ACC112 (cell line): ENCODE data around the gene BCAS3.

Experiments used
- H2AFZ ChIP-seq: fragments of 200-600 bp; sonication (generic); one replicate; pipeline ENCODE4 v1.6.0; 2017; ENCODE audit warnings: antibody characterized with exemption, low read length; ENCODE audit not compliant: unreplicated experiment
- H3K27ac ChIP-seq: fragments of 200-600 bp; sonication (generic); 2 replicates; pipeline ENCODE4 v1.5.1; 2014; ENCODE audit warnings: low read depth, mild to moderate bottlenecking, antibody characterized with exemption, low read length, moderate library complexity
- H3K27me3 ChIP-seq: fragments of 200-600 bp; sonication (generic); 2 replicates; pipeline ENCODE4 v1.6.1; 2014; ENCODE audit warnings: mild to moderate bottlenecking, antibody characterized with exemption, low read length, moderate library complexity, mixed read lengths; ENCODE audit not compliant: insufficient read depth
- H3K36me3 ChIP-seq: fragments of 200-600 bp; sonication (generic); 2 replicates; pipeline ENCODE4 v1.6.1; 2016; ENCODE audit warnings: mild to moderate bottlenecking, antibody characterized with exemption, low read length, moderate library complexity, mixed read lengths; ENCODE audit not compliant: insufficient read depth
- H3K4me1 ChIP-seq: fragments of 200-600 bp; sonication (generic); one replicate; pipeline ENCODE4 v1.6.1; 2016; ENCODE audit warnings: low read length, mixed read lengths; ENCODE audit not compliant: insufficient read depth, unreplicated experiment, control insufficient read depth
- H3K4me3 ChIP-seq: fragments of 200-600 bp; sonication (generic); 2 replicates; pipeline ENCODE4 v1.5.1; 2014; ENCODE audit warnings: mild to moderate bottlenecking, low read depth, low read length
- H3K79me2 ChIP-seq: fragments of 200-600 bp; sonication (generic); one replicate; pipeline ENCODE4 v1.6.0; 2016; ENCODE audit warnings: low read length; ENCODE audit not compliant: control insufficient read depth, unreplicated experiment, insufficient read depth

BCAS3 gene

GRCh38 chr17:61306003-61306402 lies 628.4 kb downstream of the BCAS3 start:
- H2AFZ ChIP-seq, result no peak overlapping the region
- no peak overlapping the region for H3K4me3 ChIP-seq
- no peak overlapping the region for H3K27ac ChIP-seq
- H3K36me3 ChIP-seq, result no peaks in the 10 kb centered on the region
- no peaks in the 10 kb centered on the region for H3K27me3 ChIP-seq
- no peaks in the 10 kb centered on the region for H3K79me2 ChIP-seq
- H3K4me1 ChIP-seq, result peaks cover 42% of the 10 kb centered on the region

GRCh38 chr17:61307905-61308886 lies 630.5 kb downstream of the BCAS3 start:
- Histone ChIP-seq H3K27ac (peak overlapping the region; percentile 98), H3K27me3 (no peaks in the 10 kb centered on the region), H3K4me3 (no peak overlapping the region), H3K79me2 (no peaks in the 10 kb centered on the region), H3K4me1 (peaks cover 37% of the 10 kb centered on the region), H2AFZ (no peak overlapping the region), H3K36me3 (no peaks in the 10 kb centered on the region)

GRCh38 chr17:61309362-61310256 lies 632.0 kb downstream of the BCAS3 start:
- Histone ChIP-seq H3K27me3 (no peaks in the 10 kb centered on the region), H3K79me2 (no peaks in the 10 kb centered on the region), H3K36me3 (no peaks in the 10 kb centered on the region), H3K27ac (peak overlapping the region; percentile 98), H3K4me3 (no peak overlapping the region), H3K4me1 (peaks cover 39% of the 10 kb centered on the region), H2AFZ (peak overlapping the region; percentile 74)

GRCh38 chr17:61310590-61310989 lies 632.9 kb downstream of the BCAS3 start:
- H3K36me3 ChIP-seq, result no peaks in the 10 kb centered on the region
- H3K4me1 ChIP-seq, result peaks cover 36% of the 10 kb centered on the region
- no peaks in the 10 kb centered on the region for H3K27me3 ChIP-seq
- H2AFZ ChIP-seq, result no peak overlapping the region
- no peak overlapping the region for H3K27ac ChIP-seq
- H3K79me2 ChIP-seq, result no peaks in the 10 kb centered on the region
- no peak overlapping the region for H3K4me3 ChIP-seq

GRCh38 chr17:61312406-61313295 lies 635.0 kb downstream of the BCAS3 start:
- no peaks in the 10 kb centered on the region for H3K36me3 ChIP-seq
- no peak overlapping the region for H3K27ac ChIP-seq
- H3K27me3 ChIP-seq, result no peaks in the 10 kb centered on the region
- H2AFZ ChIP-seq, result no peak overlapping the region
- no peaks in the 10 kb centered on the region for H3K79me2 ChIP-seq
- H3K4me1 ChIP-seq, result peaks cover 30% of the 10 kb centered on the region
- H3K4me3 ChIP-seq, result no peak overlapping the region

- Histone ChIP-seq H3K4me3 (no peak overlapping the region), H3K36me3 (no peaks in the 10 kb centered on the region), H3K27ac (no peak overlapping the region; the same call in 1 of the 2 replicates), H3K27me3 (no peaks in the 10 kb centered on the region), H3K4me1 (peaks cover 21% of the 10 kb centered on the region), H2AFZ (peak overlapping the region; percentile 34), H3K79me2 (no peaks in the 10 kb centered on the region)
Measured at GRCh38 chr17:61313461-61314326, 636.0 kb downstream of the BCAS3 start.

- Histone ChIP-seq H3K79me2 (no peaks in the 10 kb centered on the region), H3K36me3 (no peaks in the 10 kb centered on the region), H3K4me1 (peaks cover 13% of the 10 kb centered on the region), H2AFZ (peak overlapping the region; percentile 34), H3K27me3 (no peaks in the 10 kb centered on the region), H3K27ac (peak overlapping the region; percentile 28), H3K4me3 (no peak overlapping the region)
Measured at GRCh38 chr17:61314368-61315078, 636.9 kb downstream of the BCAS3 start.

- H3K79me2 ChIP-seq, result no peaks in the 10 kb centered on the region
- no peaks in the 10 kb centered on the region for H3K27me3 ChIP-seq
- peaks cover 6% of the 10 kb centered on the region for H3K4me1 ChIP-seq
- no peak overlapping the region for H3K4me3 ChIP-seq
- no peaks in the 10 kb centered on the region for H3K36me3 ChIP-seq
- H2AFZ ChIP-seq, result no peak overlapping the region
- H3K27ac ChIP-seq, result no peak overlapping the region
Measured at GRCh38 chr17:61316633-61317032, 639.0 kb downstream of the BCAS3 start.

- no peak overlapping the region for H2AFZ ChIP-seq
- peaks cover 8% of the 10 kb centered on the region for H3K4me1 ChIP-seq
Measured at GRCh38 chr17:61317779-61318178, 640.1 kb downstream of the BCAS3 start.

More at GRCh38 chr17:61317779-61318178, 640.1 kb downstream of the BCAS3 start:
- Histone ChIP-seq H3K79me2 (no peaks in the 10 kb centered on the region), H3K36me3 (no peaks in the 10 kb centered on the region), H3K27ac (no peak overlapping the region), H3K4me3 (no peak overlapping the region), H3K27me3 (no peaks in the 10 kb centered on the region)
